NT2/D1 (cell line): ENCODE results near the gene WDR87.

Source experiments
- SUZ12 ChIP-seq: IDR thresholded peaks from 2 replicates; pipeline ENCODE4 v1.6.1; 2011; ENCODE audit not compliant: insufficient read length, insufficient read depth; ENCODE audit errors: extremely low read depth
- YY1 ChIP-seq: IDR thresholded peaks from 2 replicates; pipeline ENCODE4 v1.6.1; 2011; ENCODE audit not compliant: insufficient read length, insufficient read depth
- ZNF274 ChIP-seq: IDR thresholded peaks from 2 replicates; pipeline ENCODE4 v1.6.1; 2011; ENCODE audit warnings: mild to moderate bottlenecking, low read depth, low read length

- TF ChIP-seq SUZ12 = no peak
- no peak for TF ChIP-seq YY1
- no peak for TF ChIP-seq ZNF274
Observed at GRCh38 chr19:37885392-37885791, 21.0 kb downstream of the WDR87 start.
